ENCODE results near the gene RIMBP3C. TPM values are rescaled to one million over a fixed set of nuclear protein-coding genes. Genes with fewer than 3 reads are reported as not detected.
"Not testable (repeated sequence)": the region's sequence is repeated elsewhere in the genome, so short reads cannot be mapped to it uniquely, and the experiment has no call there.

RIMBP3C gene
- total and polyA plus RNA-seq, 2 of the 8 experiments (the other 6 are each of a cell fraction or from before 2014, with no cell fraction given), result 0.08 TPM; not detected in 1

DNA sequence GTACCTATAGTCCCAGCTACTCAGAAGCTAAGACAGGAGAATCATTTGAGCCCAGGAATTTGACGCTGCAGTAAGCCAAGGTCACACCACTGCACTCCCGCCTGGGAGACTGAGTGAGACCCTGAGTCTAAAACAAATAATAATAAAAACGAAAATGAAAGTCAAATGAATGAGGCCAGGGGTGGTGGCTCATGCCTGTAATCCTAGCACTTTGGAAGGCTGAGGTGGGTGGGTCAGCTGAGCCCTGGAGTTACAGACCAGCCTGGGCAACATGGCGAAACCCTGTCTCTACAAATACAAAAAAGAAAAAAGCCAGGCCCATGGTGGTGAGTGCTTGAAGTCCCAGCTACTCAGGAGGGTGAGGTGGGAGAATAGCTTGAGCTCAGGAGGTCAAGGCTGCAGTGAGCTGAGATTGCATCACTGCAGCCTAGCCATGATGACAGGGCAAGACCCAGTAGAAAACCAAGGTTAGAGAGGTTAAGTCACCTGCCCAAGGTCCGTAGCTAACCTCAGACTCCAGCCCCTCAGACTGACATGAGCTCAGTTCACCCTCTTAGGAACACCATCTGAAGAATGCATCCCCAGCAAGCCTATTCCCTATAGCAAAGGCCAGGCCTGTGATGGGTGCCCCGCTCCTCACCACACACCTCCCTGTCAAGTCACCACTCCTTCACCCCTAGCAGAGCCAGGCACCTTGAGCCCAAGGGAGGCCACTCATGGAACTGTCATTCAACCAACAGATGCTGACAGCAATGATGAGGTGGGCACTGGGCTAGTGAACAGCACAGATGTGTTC, 24.4 kb downstream of the RIMBP3C start:
- H3K9me3 ChIP-seq (ENCODE audit: insufficient read depth in 2 of 2, low read depth in 1 of 2, low read length in 1 of 2); H3K79me1 ChIP-seq (ENCODE audit: low read depth, low read length); H4K20me1 ChIP-seq (replicated peaks in 1 of 2; ENCODE audit: control insufficient read depth in 1 of 2, insufficient read depth in 2 of 2, low read length in 2 of 2); H4K5ac ChIP-seq (ENCODE audit: insufficient read length, low read depth, low read length); H3K56ac ChIP-seq (replicated peaks; ENCODE audit: insufficient read length, low read depth, low read length); H4K91ac ChIP-seq (replicated peaks; ENCODE audit: insufficient read length, low read length); H4K8ac ChIP-seq (ENCODE audit: extremely low read depth, insufficient read depth, low read length); H3K36me3 ChIP-seq (ENCODE audit: control insufficient read depth in 2 of 4, insufficient read depth in 4 of 4, low read length in 3 of 4); H2BK12ac ChIP-seq (ENCODE audit: low read depth, low read length); DNase-seq (ENCODE audit: low read depth in 1 of 2, low spot score in 2 of 2); FAIRE-seq; H2BK5ac ChIP-seq (ENCODE audit: low read depth, low read length); H2BK15ac ChIP-seq (ENCODE audit: low read length); POLR2A ChIA-PET (ENCODE audit: partially characterized antibody); H2AFZ ChIP-seq (ENCODE audit: low read length); H2AK5ac ChIP-seq (ENCODE audit: low read depth, low read length); H2BK120ac ChIP-seq (replicated peaks; ENCODE audit: low read depth, low read length); H2BK20ac ChIP-seq (ENCODE audit: low read length); H3K4ac ChIP-seq (replicated peaks; ENCODE audit: insufficient read length, low read depth, low read length); CTCF ChIA-PET (ENCODE audit: partially characterized antibody); H3K79me2 ChIP-seq (ENCODE audit: control insufficient read depth in 1 of 2, insufficient read depth in 2 of 2, low read length in 2 of 2); H3K23me2 ChIP-seq (ENCODE audit: low read depth, low read length); H3K27ac ChIP-seq (ENCODE audit: low read depth, low read length); H3K14ac ChIP-seq (ENCODE audit: insufficient read length); H3K4me2 ChIP-seq (ENCODE audit: insufficient read depth in 1 of 2, low read depth in 2 of 2, low read length in 2 of 2); H3K18ac ChIP-seq (ENCODE audit: extremely low read depth, low read length); H3K27me3 ChIP-seq (replicated peaks in 1 of 4; ENCODE audit: control insufficient read depth in 3 of 4, extremely low read depth in 1 of 4, insufficient read depth in 3 of 4, low read length in 3 of 4); H3K4me1 ChIP-seq (replicated peaks in 1 of 4; ENCODE audit: control insufficient read depth in 3 of 4, insufficient read depth in 4 of 4, low read length in 3 of 4); H3K4me3 ChIP-seq (ENCODE audit: extremely low read depth in 1 of 4, insufficient read depth in 2 of 4, low read depth in 3 of 4, low read length in 4 of 4); H3K23ac ChIP-seq (ENCODE audit: insufficient read length); H3K9ac ChIP-seq (replicated peaks in 1 of 4; ENCODE audit: extremely low read depth in 1 of 4, low read depth in 3 of 4, low read length in 3 of 4): not testable (repeated sequence)
- no CpG with 5 or more reads among the region's 6 CpGs for WGBS, 2 experiments (ENCODE audit: extremely low coverage in 1 of 2, insufficient coverage in 1 of 2, insufficient read length in 1 of 2, insufficient replicate concordance in 2 of 2, low coverage in 1 of 2, low lambda C conversion rate in 2 of 2, missing lambda C conversion rate in 1 of 2)
